Activated CD8-positive, alpha-beta memory T cell treated with anti-CD3 and anti-CD28 coated beads for 24 hours (primary cell): ENCODE data around the gene SLC16A12.

Source experiments
- DNase-seq: peaks from one replicate; pipeline ENCODE4 v3.0.0-alpha.2; 2020

Gene SLC16A12, protein sequence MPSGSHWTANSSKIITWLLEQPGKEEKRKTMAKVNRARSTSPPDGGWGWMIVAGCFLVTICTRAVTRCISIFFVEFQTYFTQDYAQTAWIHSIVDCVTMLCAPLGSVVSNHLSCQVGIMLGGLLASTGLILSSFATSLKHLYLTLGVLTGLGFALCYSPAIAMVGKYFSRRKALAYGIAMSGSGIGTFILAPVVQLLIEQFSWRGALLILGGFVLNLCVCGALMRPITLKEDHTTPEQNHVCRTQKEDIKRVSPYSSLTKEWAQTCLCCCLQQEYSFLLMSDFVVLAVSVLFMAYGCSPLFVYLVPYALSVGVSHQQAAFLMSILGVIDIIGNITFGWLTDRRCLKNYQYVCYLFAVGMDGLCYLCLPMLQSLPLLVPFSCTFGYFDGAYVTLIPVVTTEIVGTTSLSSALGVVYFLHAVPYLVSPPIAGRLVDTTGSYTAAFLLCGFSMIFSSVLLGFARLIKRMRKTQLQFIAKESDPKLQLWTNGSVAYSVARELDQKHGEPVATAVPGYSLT

GRCh38 chr10:89535171-89536012, at the start of gene SLC16A12:
TSS of gene SLC16A12 (minus strand) at chr10:89535594. CDS start at chr10:89462578, 73,016 bp downstream.
- DNase-seq: no peak

GRCh38 chr10:89582022-89582421, 46.6 kb upstream of the SLC16A12 start:
- DNase-seq: no peak

DNA sequence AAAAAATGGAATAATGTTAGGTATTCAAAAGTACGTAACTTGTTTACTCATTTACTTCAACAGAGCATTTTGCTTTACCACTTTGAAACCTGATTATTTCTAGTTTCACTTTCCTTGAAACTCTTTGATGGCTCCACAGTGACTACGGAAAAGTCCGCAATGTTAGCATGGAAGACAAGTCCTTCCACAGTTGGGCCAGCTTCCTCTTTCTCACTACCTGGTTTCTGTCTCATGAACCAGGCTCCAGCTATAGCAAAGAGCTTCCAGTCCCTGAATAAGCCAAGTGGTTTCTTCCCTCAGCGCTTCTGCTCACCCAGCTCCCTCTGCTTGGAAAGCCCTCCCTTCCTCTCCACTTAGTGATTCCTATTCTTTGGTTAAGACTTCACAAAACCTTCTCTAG, 44.8 kb upstream of the SLC16A12 start:
- no peak for DNase-seq

DNA sequence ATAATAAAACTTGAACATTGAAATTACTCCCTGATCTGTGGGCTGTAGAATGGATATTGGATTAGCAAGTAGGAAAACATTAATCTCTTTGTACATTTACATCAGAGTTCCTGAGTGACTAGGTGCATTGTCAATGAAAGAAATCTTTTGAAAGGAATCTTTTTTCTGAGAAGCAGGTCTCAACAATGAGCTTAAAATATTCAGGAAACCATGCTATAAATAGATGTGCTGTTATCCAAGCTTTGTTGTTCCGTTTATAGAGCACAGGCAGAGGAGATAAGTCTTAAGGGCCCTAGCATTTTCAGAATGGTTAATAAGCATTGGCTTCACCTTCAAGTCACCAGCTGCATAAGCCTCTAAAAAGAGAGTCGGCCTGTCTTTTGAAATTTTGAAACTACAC, 41.3 kb upstream of the SLC16A12 start:
- no peak for DNase-seq

- no peak for DNase-seq
Measured at GRCh38 chr10:89576022-89576421, 40.6 kb upstream of the SLC16A12 start.

GRCh38 chr10:89575031-89575430, 39.6 kb upstream of the SLC16A12 start:
- no peak for DNase-seq

- DNase-seq: no peak
Measured at GRCh38 chr10:89574368-89574767, 39.0 kb upstream of the SLC16A12 start.

- DNase-seq: no peak
Measured at GRCh38 chr10:89567576-89568245, 32.3 kb upstream of the SLC16A12 start.

DNA sequence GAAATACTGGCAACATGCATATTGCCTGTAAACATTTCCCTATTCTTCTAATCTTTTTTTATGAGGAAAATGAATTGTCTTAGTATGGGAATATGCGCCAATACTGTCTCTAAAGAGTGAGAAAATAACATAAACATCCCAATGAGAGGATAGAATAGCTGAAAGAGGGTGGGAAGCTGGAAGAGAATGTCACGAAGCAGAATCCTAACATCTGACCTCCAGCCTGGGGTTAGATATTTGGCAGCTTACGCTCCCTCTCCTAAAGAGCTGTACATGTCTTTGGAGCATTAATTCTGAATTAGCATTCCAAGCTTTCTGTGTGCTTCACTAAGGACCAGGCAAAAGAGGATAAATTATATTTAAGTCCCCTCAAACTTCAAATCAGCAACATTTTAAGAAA, 31.6 kb upstream of the SLC16A12 start:
- DNase-seq: no peak

DNA sequence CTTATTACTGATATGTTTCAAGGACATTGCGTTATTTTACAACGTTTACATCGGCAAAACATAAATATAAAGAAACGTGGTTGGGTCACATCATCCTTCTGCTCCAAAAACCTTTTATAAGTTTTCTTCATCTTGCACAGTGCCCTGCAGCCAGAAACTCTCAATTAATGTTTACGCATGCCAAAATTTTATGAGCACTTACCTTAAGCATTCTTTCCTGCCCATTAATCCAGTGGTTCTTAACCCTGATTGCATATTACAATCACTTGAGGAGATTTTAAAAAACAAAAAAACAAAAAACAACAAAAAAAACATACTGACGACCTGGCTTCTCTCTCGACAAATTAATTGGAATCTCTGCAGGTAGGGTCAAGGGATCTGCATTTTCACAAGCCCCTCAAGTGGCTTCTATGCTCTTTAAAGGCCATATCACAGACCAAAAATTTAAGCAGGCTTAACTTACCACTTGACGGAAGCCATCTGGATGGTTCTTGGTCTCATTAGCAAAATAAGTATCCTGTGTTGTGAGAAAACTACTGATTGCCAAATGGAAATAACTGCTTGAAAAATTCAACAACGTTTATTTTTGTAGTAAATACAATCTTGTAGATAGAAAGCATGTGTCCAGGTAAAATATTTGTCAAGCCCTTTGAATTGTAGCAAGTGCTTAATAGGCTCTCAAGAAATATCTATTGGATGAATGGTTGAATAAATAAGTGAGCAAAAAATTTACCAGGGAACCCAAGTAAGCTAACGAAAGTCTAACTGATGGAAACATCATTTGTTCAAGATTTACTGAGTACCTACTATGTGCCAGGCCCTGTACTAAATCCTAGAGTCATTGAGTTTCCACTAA, 30.9 kb upstream of the SLC16A12 start:
- DNase-seq: no peak

GRCh38 chr10:89565180-89565579, 29.8 kb upstream of the SLC16A12 start:
- no peak for DNase-seq

DNA sequence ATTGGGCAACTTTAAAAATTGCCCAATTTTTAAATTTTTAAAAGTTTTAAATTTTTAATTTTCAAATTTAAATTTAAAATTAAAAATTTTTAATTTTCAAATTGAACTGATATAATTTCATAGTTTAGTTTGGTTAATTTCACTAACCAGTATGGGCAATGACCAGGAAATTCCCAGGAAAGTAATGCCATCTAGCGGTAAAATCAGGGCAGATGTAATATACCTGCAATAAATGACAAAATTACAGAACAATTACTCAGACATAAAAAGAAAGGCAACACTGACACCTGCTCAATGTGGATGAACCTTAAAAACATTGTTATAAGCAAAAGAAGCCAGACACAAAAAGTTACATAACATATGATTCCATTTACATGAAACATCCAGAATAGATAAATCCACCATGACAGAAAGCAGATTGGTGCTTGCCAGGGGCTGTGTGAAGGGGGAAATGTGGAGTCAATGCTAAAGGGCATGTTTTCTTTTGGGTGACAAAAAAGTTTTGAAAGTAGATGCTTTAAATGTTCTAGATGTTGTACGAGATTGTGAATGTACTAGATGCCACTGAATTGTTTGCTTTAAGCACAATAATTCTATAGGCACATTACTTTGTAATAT, 28.6 kb upstream of the SLC16A12 start:
- DNase-seq: no peak

DNA sequence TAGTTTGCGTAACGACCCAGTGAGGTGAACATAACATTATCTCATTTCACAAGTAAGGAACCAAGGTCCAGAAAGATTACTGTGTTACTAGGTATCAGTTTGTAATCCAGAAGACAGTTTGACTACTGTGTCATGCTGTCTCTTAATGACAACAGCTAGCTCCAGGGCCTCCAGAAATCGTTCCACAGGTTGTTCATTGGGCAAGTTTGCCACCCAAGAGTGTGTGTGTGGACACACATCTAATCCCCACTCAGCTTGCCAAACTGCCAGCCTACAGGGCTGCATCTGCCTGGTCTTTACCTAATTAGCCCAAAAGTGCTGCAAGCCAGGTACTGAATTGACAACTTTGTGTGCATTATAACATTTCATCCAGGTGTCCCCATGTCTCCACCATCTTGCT, 27.9 kb upstream of the SLC16A12 start:
- no peak for DNase-seq

DNA sequence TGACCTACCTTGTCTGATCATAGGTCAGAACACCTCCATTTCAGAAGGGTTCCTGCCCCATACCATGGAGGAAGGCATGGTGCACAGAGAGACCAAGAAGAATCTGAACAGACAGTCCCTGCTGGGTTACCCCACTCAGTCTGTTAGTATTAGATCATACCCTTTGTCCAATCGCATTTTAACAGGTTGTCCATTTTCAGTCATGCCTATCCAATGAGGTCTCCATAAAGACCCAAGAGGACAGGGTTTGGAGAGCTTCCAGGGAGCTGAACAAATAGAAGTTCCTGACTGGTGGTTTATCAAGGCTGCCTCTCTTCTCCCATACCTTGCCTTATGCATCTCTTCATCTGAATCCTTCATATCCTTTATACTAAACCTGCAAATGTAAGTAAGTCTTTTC, 21.2 kb upstream of the SLC16A12 start:
- DNase-seq: no peak

DNA sequence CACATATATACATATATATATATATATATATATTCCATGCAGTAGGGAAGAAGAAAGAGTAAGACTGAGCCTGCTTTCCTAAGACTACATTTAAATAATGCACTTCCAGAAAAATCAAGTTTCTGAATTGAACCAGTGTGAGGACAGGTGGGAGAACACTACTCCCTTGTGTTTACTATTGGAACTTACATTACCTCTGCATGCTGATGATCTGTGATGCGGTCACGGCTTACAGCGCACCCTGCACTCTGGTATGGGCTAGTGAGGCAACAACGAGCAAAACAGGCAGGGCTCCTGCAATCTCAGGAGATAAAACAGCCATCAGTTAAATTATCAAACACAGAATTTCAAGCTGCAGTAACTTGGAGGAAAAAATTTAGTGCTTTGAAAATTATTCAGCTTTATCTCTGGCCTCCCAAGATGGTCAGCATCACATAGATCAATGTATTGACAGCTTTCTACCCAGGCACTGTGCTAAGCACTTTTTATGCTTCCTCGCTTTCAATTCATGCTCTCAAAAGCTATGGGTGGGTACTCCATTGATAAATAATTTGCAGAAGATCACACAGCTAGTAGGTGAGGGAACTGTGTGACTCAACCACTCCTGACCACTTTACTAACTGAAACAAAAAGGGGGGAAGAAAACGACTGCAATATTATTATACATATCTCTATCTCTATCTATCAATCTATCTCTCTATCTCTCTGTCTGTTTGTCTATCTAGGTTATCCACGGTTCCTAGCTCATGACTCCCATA, 20.5 kb upstream of the SLC16A12 start:
- no peak for DNase-seq

- no peak for DNase-seq
Measured at GRCh38 chr10:89554433-89554832, 19.0 kb upstream of the SLC16A12 start.

GRCh38 chr10:89553064-89553734, 17.8 kb upstream of the SLC16A12 start:
- DNase-seq: no peak

DNA sequence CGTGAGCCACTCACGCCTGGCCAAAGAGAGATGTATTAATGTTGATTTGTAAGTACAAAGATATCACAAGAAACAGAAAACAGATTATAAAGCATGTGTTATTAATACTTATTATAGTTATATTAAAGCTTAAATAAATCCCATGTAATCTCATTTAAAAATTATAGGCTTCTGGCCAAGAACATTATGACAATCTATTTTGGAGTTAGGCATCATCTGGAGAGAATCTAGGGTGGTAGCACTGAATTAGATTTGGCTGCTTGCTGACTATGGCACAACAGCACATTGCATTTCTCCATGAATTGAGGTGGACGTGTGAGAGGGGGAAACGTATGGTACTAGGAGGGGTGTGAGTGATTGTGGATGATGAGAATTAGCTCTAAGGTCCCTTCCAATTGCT, 16.8 kb upstream of the SLC16A12 start:
- DNase-seq: no peak

DNA sequence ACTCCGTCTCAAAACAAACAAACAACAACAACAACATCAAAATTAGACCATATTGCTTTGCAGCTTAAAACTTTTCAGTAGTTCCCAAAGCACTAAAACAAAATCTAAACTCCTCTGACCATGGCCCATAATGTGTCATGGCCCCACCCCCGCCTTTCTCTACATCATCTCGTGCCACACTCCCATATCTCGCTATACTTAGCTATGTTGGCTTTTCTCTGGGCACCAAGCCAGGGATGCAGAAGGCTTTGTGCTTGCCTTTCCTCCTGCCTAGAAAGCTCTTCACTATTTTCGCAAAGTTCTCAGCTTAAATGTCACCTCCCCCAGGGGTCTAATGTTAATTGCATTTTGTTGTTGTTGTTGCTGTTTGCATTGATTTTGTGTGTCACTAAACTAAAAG, 15.1 kb upstream of the SLC16A12 start:
- no peak for DNase-seq

DNA sequence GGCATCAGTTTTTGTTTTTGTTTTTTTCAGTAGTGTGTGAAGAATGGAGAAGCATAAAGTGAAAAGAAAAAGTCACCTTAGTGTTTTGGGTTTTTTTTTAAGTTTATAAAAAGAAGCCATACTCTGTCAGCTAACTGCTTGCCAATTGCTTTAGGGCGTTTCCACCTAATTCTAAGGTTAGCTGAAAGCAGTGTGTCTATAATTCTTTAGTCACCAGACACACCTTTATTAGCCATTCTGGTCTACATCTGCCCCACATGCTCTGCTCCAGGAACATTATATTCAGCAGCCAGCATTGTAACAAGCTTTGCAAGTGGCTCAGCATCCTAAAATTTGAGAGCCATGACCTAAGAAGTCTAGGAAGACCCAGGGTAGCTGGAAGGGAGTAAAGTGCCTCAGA, 14.1 kb upstream of the SLC16A12 start:
- DNase-seq: no peak

GRCh38 chr10:89548673-89549072, 13.3 kb upstream of the SLC16A12 start:
- no peak for DNase-seq
